Stomach smooth muscle (tissue), 2 donors: ENCODE measurements around the gene LYPD4.

Experiments used
- H3K27ac ChIP-seq: one replicate; pipeline ENCODE4 v1.7.0; 2013; ENCODE audit warnings: mild to moderate bottlenecking, low read length, inconsistent platforms
- H3K27me3 ChIP-seq, 2 donors: one replicate each; pipeline ENCODE4 v1.7.0; 2013; ENCODE audit warnings: low read length in 2 of 2; ENCODE audit not compliant: insufficient read depth in 2 of 2, control insufficient read depth in 1 of 2
- H3K36me3 ChIP-seq, 2 donors: one replicate each; pipeline ENCODE4 v1.7.0; 2013; ENCODE audit warnings: low read length in 2 of 2; ENCODE audit not compliant: control insufficient read depth in 2 of 2, insufficient read depth in 2 of 2
- H3K4me1 ChIP-seq: one replicate; pipeline ENCODE4 v1.7.0; 2013; ENCODE audit warnings: low read length; ENCODE audit not compliant: control insufficient read depth, insufficient read depth
- H3K4me3 ChIP-seq, 2 donors: one replicate each; pipeline ENCODE4 v1.7.0; 2013; ENCODE audit warnings: low read length in 2 of 2
- H3K9ac ChIP-seq, 2 donors: one replicate each; pipeline ENCODE4 v1.7.0; 2013; ENCODE audit warnings: low read length in 2 of 2, mild to moderate bottlenecking in 1 of 2
- H3K9me3 ChIP-seq, 2 donors: one replicate each; pipeline ENCODE4 v1.7.0; 2013; ENCODE audit warnings: low read length in 2 of 2; ENCODE audit not compliant: control insufficient read depth in 2 of 2
- donor health status: healthy.
- donor health status: Pancreatic carcinoma.

Gene LYPD4

GRCh38 chr19:41844601-41845000 lies at the start of gene LYPD4:
LYPD4 (minus strand) TSS chr19:41844683; CDS start chr19:41839285, 5,398 bp downstream.
- Histone ChIP-seq H3K9ac (no peak within 1 kb of the TSS), H3K4me1 (no peaks in the 10 kb centered on the region), H3K36me3 (no peaks in the 10 kb centered on the region), H3K27me3 (peaks cover 6 to 9% of the 10 kb centered on the region in 2 donors), H3K9me3 (no peaks in the 10 kb centered on the region), H3K4me3 (no peak within 1 kb of the TSS), H3K27ac (no peak within 1 kb of the TSS)

- Histone ChIP-seq H3K9ac (no peak overlapping the region), H3K36me3 (peaks cover 34 to 39% of the 10 kb centered on the region in 2 donors), H3K27ac (no peak overlapping the region), H3K4me3 (no peak overlapping the region), H3K4me1 (no peaks in the 10 kb centered on the region), H3K27me3 (no peaks in the 10 kb centered on the region), H3K9me3 (no peaks in the 10 kb centered on the region)
Measured at GRCh38 chr19:41893899-41894298, 49.4 kb upstream of the LYPD4 start.

- Histone ChIP-seq H3K9ac (no peak overlapping the region), H3K27ac (no peak overlapping the region)
Measured at GRCh38 chr19:41892173-41892902, 47.9 kb upstream of the LYPD4 start.

GRCh38 chr19:41890936-41891335 lies 46.5 kb upstream of the LYPD4 start:
- Histone ChIP-seq H3K27me3 (no peaks in the 10 kb centered on the region), H3K4me3 (no peak overlapping the region), H3K36me3 (peaks cover 26 to 30% of the 10 kb centered on the region in 2 donors), H3K9ac (no peak overlapping the region), H3K27ac (no peak overlapping the region), H3K9me3 (no peaks in the 10 kb centered on the region), H3K4me1 (peaks cover 5% of the 10 kb centered on the region)

More at GRCh38 chr19:41892173-41892902, 47.9 kb upstream of the LYPD4 start:
- H3K27me3 ChIP-seq: no peaks in the 10 kb centered on the region
- no peaks in the 10 kb centered on the region for H3K4me1 ChIP-seq
- no peaks in the 10 kb centered on the region for H3K9me3 ChIP-seq
- H3K4me3 ChIP-seq: no peak overlapping the region
- peaks cover 28 to 32% of the 10 kb centered on the region in 2 donors for H3K36me3 ChIP-seq

GRCh38 chr19:41889896-41890295 lies 45.4 kb upstream of the LYPD4 start:
- no peaks in the 10 kb centered on the region for H3K9me3 ChIP-seq
- H3K27me3 ChIP-seq: no peaks in the 10 kb centered on the region
- H3K36me3 ChIP-seq: peaks cover 15 to 22% of the 10 kb centered on the region in 2 donors
- H3K4me1 ChIP-seq: peaks cover 7% of the 10 kb centered on the region
- H3K9ac ChIP-seq: no peak overlapping the region
- no peak overlapping the region for H3K4me3 ChIP-seq
- H3K27ac ChIP-seq: no peak overlapping the region

GRCh38 chr19:41888926-41889325 lies 44.4 kb upstream of the LYPD4 start:
- Histone ChIP-seq H3K9ac (no peak overlapping the region), H3K36me3 (peaks cover 10 to 17% of the 10 kb centered on the region in 2 donors), H3K4me1 (peaks cover 12% of the 10 kb centered on the region), H3K4me3 (no peak overlapping the region), H3K27ac (no peak overlapping the region), H3K9me3 (no peaks in the 10 kb centered on the region), H3K27me3 (no peaks in the 10 kb centered on the region)

- Histone ChIP-seq H3K9me3 (no peaks in the 10 kb centered on the region), H3K27me3 (no peaks in the 10 kb centered on the region), H3K9ac (no peak overlapping the region), H3K27ac (no peak overlapping the region), H3K4me1 (peaks cover 17% of the 10 kb centered on the region), H3K36me3 (peaks cover 9 to 17% of the 10 kb centered on the region in 2 donors), H3K4me3 (no peak overlapping the region)
Measured at GRCh38 chr19:41887711-41888382, 43.4 kb upstream of the LYPD4 start.

GRCh38 chr19:41886761-41887710 lies 42.6 kb upstream of the LYPD4 start:
- Histone ChIP-seq H3K4me1 (peaks cover 22% of the 10 kb centered on the region), H3K4me3 (peak overlapping the region in 1 of 2 donors; percentile 22), H3K27ac (no peak overlapping the region), H3K9me3 (no peaks in the 10 kb centered on the region), H3K9ac (no peak overlapping the region), H3K36me3 (peaks cover 2 to 11% of the 10 kb centered on the region in 2 donors), H3K27me3 (no peaks in the 10 kb centered on the region)

- H3K4me3 ChIP-seq: peak overlapping the region; percentile 93 to 98
- peaks cover 0 to 2% of the 10 kb centered on the region in 2 donors for H3K36me3 ChIP-seq
- H3K9ac ChIP-seq: peak overlapping the region; percentile 80 to 86
- no peaks in the 10 kb centered on the region for H3K27me3 ChIP-seq
- H3K4me1 ChIP-seq: peaks cover 22% of the 10 kb centered on the region
- no peaks in the 10 kb centered on the region for H3K9me3 ChIP-seq
- H3K27ac ChIP-seq: peak overlapping the region; percentile 55
Measured at GRCh38 chr19:41883821-41884733, 39.6 kb upstream of the LYPD4 start.
